ENCODE measurements around the gene ETNK2.

GRCh38 chr1:204125759-204126351 lies 26.0 kb downstream of the ETNK2 start:
- TF ChIP-seq, protein P1, sequence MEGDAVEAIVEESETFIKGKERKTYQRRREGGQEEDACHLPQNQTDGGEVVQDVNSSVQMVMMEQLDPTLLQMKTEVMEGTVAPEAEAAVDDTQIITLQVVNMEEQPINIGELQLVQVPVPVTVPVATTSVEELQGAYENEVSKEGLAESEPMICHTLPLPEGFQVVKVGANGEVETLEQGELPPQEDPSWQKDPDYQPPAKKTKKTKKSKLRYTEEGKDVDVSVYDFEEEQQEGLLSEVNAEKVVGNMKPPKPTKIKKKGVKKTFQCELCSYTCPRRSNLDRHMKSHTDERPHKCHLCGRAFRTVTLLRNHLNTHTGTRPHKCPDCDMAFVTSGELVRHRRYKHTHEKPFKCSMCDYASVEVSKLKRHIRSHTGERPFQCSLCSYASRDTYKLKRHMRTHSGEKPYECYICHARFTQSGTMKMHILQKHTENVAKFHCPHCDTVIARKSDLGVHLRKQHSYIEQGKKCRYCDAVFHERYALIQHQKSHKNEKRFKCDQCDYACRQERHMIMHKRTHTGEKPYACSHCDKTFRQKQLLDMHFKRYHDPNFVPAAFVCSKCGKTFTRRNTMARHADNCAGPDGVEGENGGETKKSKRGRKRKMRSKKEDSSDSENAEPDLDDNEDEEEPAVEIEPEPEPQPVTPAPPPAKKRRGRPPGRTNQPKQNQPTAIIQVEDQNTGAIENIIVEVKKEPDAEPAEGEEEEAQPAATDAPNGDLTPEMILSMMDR (IDR thresholded peaks at IDR 0.05): no peak
- no peak for TF ChIP-seq POLR2A (IDR thresholded peaks at IDR 0.05)

All from Peyer's patch (tissue), 4 donors.